Smooth muscle cell (in vitro differentiated cells): ENCODE data around the gene REEP3. TPM values are rescaled to one million over a fixed set of nuclear protein-coding genes. Genes with fewer than 3 reads are reported as not detected.

ENCODE experiments used
- DNase-seq: peaks from one replicate; lab custom pipeline; 2025; ENCODE audit not compliant: unreplicated experiment; lab: John Stamatoyannopoulos, UW
- H2AFZ ChIP-seq: fragments of 200-600 bp; sonication (generic); 2 replicates; pipeline ENCODE4 v1.6.0; 2016; ENCODE audit warnings: antibody characterized with exemption, low read depth, mild to moderate bottlenecking
- H3F3A ChIP-seq: fragments of 200-600 bp; sonication (generic); 2 replicates; pipeline ENCODE4 v1.6.0; 2017; ENCODE audit warnings: antibody characterized with exemption, low read depth
- H3K27ac ChIP-seq: fragments of 200-600 bp; sonication (generic); 2 replicates; pipeline ENCODE4 v1.5.1; 2016; ENCODE audit warnings: low read depth, mild to moderate bottlenecking
- H3K27me3 ChIP-seq: fragments of 200-600 bp; sonication (generic); 2 replicates; pipeline ENCODE4 v1.6.1; 2016; ENCODE audit warnings: low read depth, mild to moderate bottlenecking
- H3K36me3 ChIP-seq: fragments of 200-600 bp; sonication (generic); 2 replicates; pipeline ENCODE4 v1.5.1; 2016; ENCODE audit warnings: low read depth
- H3K4me1 ChIP-seq: fragments of 200-600 bp; sonication (generic); 2 replicates; pipeline ENCODE4 v1.5.1; 2016; ENCODE audit warnings: low read depth
- H3K4me2 ChIP-seq: fragments of 200-600 bp; sonication (generic); 2 replicates; pipeline ENCODE4 v1.6.0; 2016; ENCODE audit warnings: mild to moderate bottlenecking
- H3K4me3 ChIP-seq: fragments of 200-600 bp; sonication (generic); 2 replicates; pipeline ENCODE4 v1.5.1; 2016; ENCODE audit warnings: mild to moderate bottlenecking
- H3K79me2 ChIP-seq: fragments of 200-600 bp; sonication (generic); 2 replicates; pipeline ENCODE4 v1.6.0; 2016; ENCODE audit warnings: low read depth, mild to moderate bottlenecking
- H3K9ac ChIP-seq: fragments of 200-600 bp; sonication (generic); 2 replicates; pipeline ENCODE4 v1.6.0; 2016; ENCODE audit warnings: low read depth
- H3K9me3 ChIP-seq: fragments of 200-600 bp; sonication (generic); replicated peaks from 2 replicates; pipeline ENCODE4 v1.5.1; 2016; ENCODE audit warnings: low read depth
- H4K20me1 ChIP-seq: fragments of 200-600 bp; sonication (generic); 2 replicates; pipeline ENCODE4 v1.6.0; 2016; ENCODE audit warnings: low read depth
- CTCF ChIP-seq: fragments of 200-600 bp; sonication (generic); IDR thresholded peaks from 2 replicates; pipeline ENCODE4 v1.5.1; 2017; ENCODE audit warnings: borderline replicate concordance, mild to moderate bottlenecking, antibody characterized with exemption; ENCODE audit not compliant: insufficient read depth, poor library complexity, severe bottlenecking
- WGBS: methylation state at CpG from one replicate; pipeline ENCODE4 v1.1.7; 2016; ENCODE audit warnings: low lambda C conversion rate; 5-methylcytosine and 5-hydroxymethylcytosine counted together
- polyA plus RNA-seq: library from polyadenylated mRNA; unstranded; fragments of >200 nt; fragmentation: Nextera tagmentation; extraction: Ambion mirVana; gene quantifications from 2 replicates; pipeline ENCODE4 v1.2.1, GENCODE V29; 2016
- total RNA-seq: library from RNA; depleted of rRNA; stranded (reverse); fragments of >200 nt; gene quantifications from 2 replicates; pipeline ENCODE4 v1.2.3, GENCODE V29; 2014

Gene REEP3
- total and polyA plus RNA-seq, 2 experiments from 2014 or later, result 42.3 to 80.4 TPM

DNA sequence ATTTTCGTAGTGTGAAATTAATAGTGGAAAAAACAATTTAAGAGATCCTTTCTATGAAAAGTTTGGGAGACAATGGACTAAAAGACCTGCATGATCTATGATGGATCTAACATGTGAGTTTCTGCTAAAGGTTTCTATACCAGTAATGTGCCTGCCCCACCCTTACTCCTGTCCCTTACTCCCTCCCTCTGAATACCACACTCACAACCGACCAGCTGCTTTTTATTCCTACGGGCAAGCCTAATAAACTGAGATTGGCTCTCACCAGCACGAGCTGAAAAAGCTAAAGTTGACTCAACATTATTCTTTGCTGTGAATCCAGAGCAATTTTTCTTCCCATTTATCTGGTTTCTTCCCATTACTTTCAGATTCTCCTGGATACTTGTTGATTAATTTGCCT lies 17.8 kb upstream of the REEP3 start:
- peaks cover 98% of the 10 kb centered on the region for H3K79me2 ChIP-seq
- H3K9ac ChIP-seq, result no peak overlapping the region
- H3K36me3 ChIP-seq, result no peaks in the 10 kb centered on the region
- H3K4me2 ChIP-seq, result no peak overlapping the region
- no peaks in the 10 kb centered on the region for H3F3A ChIP-seq
- no peak for TF ChIP-seq CTCF
- no peaks in the 10 kb centered on the region for H3K27me3 ChIP-seq
- H3K4me1 ChIP-seq, result no peaks in the 10 kb centered on the region
- no peak overlapping the region for H3K4me3 ChIP-seq
- H3K27ac ChIP-seq, result no peak overlapping the region
- DNase-seq, result no peak
- no peaks in the 10 kb centered on the region for H3K9me3 ChIP-seq
- peaks cover 53% of the 10 kb centered on the region for H4K20me1 ChIP-seq
- H2AFZ ChIP-seq, result no peak overlapping the region
- WGBS, result 65% methylated on average over 4 of the region's 4 CpGs

GRCh38 chr10:63504145-63504881 lies 16.9 kb upstream of the REEP3 start:
- Histone ChIP-seq H3K4me3 (no peak overlapping the region), H3F3A (no peaks in the 10 kb centered on the region), H3K36me3 (no peaks in the 10 kb centered on the region), H3K9me3 (no peaks in the 10 kb centered on the region), H3K4me1 (no peaks in the 10 kb centered on the region), H3K9ac (no peak overlapping the region), H3K4me2 (peak overlapping the region; percentile 3), H3K79me2 (peaks cover 98% of the 10 kb centered on the region), H2AFZ (no peak overlapping the region), H3K27ac (peak overlapping the region; percentile 20), H4K20me1 (peaks cover 47% of the 10 kb centered on the region), H3K27me3 (no peaks in the 10 kb centered on the region)
- no peak for DNase-seq
- 41% methylated on average over 3 of the region's 3 CpGs for WGBS
- no peak for TF ChIP-seq CTCF

- Histone ChIP-seq H2AFZ (no peak overlapping the region), H3F3A (no peaks in the 10 kb centered on the region), H3K4me3 (no peak overlapping the region), H3K9me3 (no peaks in the 10 kb centered on the region), H4K20me1 (peaks cover 40% of the 10 kb centered on the region), H3K36me3 (no peaks in the 10 kb centered on the region), H3K27me3 (no peaks in the 10 kb centered on the region), H3K9ac (no peak overlapping the region), H3K79me2 (peaks cover 99% of the 10 kb centered on the region), H3K4me2 (no peak overlapping the region), H3K4me1 (no peaks in the 10 kb centered on the region), H3K27ac (no peak overlapping the region)
- 100% methylated on average over 2 of the region's 2 CpGs for WGBS
- no peak for DNase-seq
- TF ChIP-seq CTCF, result no peak
Observed at GRCh38 chr10:63505562-63505961, 15.6 kb upstream of the REEP3 start.

DNA sequence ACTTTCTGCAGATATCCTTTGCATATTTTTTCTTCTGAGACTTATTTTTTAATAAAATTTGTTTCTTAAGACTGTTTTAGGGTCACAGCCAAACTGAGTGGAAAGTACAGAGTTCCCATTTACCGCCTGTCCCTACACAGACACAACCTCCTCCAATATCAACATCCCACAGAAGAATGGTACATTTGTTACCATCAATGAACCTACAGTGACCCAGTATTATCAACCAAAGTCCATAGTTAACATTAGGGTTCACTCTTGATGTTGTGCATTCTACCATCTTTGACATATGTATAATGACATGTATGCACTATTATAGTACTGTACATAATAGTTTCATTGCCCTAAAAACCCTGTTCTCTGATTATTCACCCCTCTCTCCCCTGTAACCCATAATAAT lies 14.6 kb upstream of the REEP3 start:
- no peak for TF ChIP-seq CTCF
- H3F3A ChIP-seq, result no peaks in the 10 kb centered on the region
- no peak overlapping the region for H2AFZ ChIP-seq
- no peaks in the 10 kb centered on the region for H3K9me3 ChIP-seq
- no peak overlapping the region for H3K4me2 ChIP-seq
- no peaks in the 10 kb centered on the region for H3K27me3 ChIP-seq
- H3K4me1 ChIP-seq, result no peaks in the 10 kb centered on the region
- H3K79me2 ChIP-seq, result peaks cover 99% of the 10 kb centered on the region
- H3K9ac ChIP-seq, result no peak overlapping the region
- WGBS, result 94% methylated on average over 1 of the region's 1 CpG
- DNase-seq, result no peak
- H3K36me3 ChIP-seq, result no peaks in the 10 kb centered on the region
- H3K27ac ChIP-seq, result no peak overlapping the region
- H3K4me3 ChIP-seq, result no peak overlapping the region
- H4K20me1 ChIP-seq, result peaks cover 44% of the 10 kb centered on the region
